ENCODE data around the gene CADM4. TPM values are rescaled to one million over a fixed set of nuclear protein-coding genes. Genes with fewer than 3 reads are reported as not detected.

Gene CADM4
- polyA plus RNA-seq, 4 donors = 1.1 to 6.8 (median 4.9) TPM; not detected in 1

GRCh38 chr19:43668406-43669109 is 28.9 kb upstream of the CADM4 start:
- peaks cover 0 to 23% (median 0%) of the 10 kb centered on the region in 3 donors for H3K27me3 ChIP-seq (ENCODE audit: control insufficient read depth in 3 of 3, insufficient read depth in 3 of 3, low read length in 3 of 3)
- peak overlapping the region; percentile 77 to 99 (median 97) for H3K27ac ChIP-seq (ENCODE audit: low read depth in 1 of 3, low read length in 2 of 3)
- FAIRE-seq (peak; percentile 23), DNase-seq (peak; percentile 99 to 100)
- WGBS, 3 donors = 0 to 1% (median 0%) methylated on average over 44 of the region's 44 CpGs
- H3K4me1 ChIP-seq (ENCODE audit: control insufficient read depth in 3 of 3, insufficient read depth in 2 of 3, low read depth in 1 of 3, low read length in 2 of 3) = peaks cover 0 to 24% (median 3%) of the 10 kb centered on the region in 3 donors
- H3K9me3 ChIP-seq (ENCODE audit: control insufficient read depth in 2 of 2, insufficient read depth in 1 of 2, low read depth in 1 of 2, low read length in 1 of 2) = no peaks in the 10 kb centered on the region
- H3K36me3 ChIP-seq (ENCODE audit: control insufficient read depth in 3 of 3, insufficient read depth in 2 of 3, low read depth in 1 of 3, low read length in 3 of 3) = peaks cover 0 to 3% (median 0%) of the 10 kb centered on the region in 3 donors
- H3K4me3 ChIP-seq (ENCODE audit: low read depth in 1 of 3, low read length in 3 of 3) = peak overlapping the region; percentile 38 to 72 (median 63)

- Histone ChIP-seq H3K4me1 (ENCODE audit: control insufficient read depth in 3 of 3, insufficient read depth in 2 of 3, low read depth in 1 of 3, low read length in 2 of 3) (peaks cover 0 to 24% (median 3%) of the 10 kb centered on the region in 3 donors), H3K36me3 (ENCODE audit: control insufficient read depth in 3 of 3, insufficient read depth in 2 of 3, low read depth in 1 of 3, low read length in 3 of 3) (peaks cover 0 to 3% (median 0%) of the 10 kb centered on the region in 3 donors), H3K9me3 (ENCODE audit: control insufficient read depth in 2 of 2, insufficient read depth in 1 of 2, low read depth in 1 of 2, low read length in 1 of 2) (no peaks in the 10 kb centered on the region), H3K4me3 (ENCODE audit: low read depth in 1 of 3, low read length in 3 of 3) (peak overlapping the region in 2 of 3 donors; percentile 22 to 42), H3K27me3 (ENCODE audit: control insufficient read depth in 3 of 3, insufficient read depth in 3 of 3, low read length in 3 of 3) (peaks cover 0 to 23% (median 0%) of the 10 kb centered on the region in 3 donors), H3K27ac (ENCODE audit: low read depth in 1 of 3, low read length in 2 of 3) (peak overlapping the region; percentile 8 to 65 (median 9))
- FAIRE-seq = no peak
- peak in 1 of 2 donors; percentile 77 for DNase-seq
- 3 to 10% (median 8%) methylated on average over 29 of the region's 29 CpGs for WGBS, 3 donors
Observed at GRCh38 chr19:43667876-43668405, 28.3 kb upstream of the CADM4 start.

GRCh38 chr19:43667126-43667875 is 27.7 kb upstream of the CADM4 start:
- Histone ChIP-seq H3K4me3 (ENCODE audit: low read depth in 1 of 3, low read length in 3 of 3) (peak overlapping the region in 1 of 3 donors; percentile 42), H3K9me3 (ENCODE audit: control insufficient read depth in 2 of 2, insufficient read depth in 1 of 2, low read depth in 1 of 2, low read length in 1 of 2) (no peaks in the 10 kb centered on the region), H3K27ac (ENCODE audit: low read depth in 1 of 3, low read length in 2 of 3) (peak overlapping the region; percentile 8 to 65 (median 9)), H3K4me1 (ENCODE audit: control insufficient read depth in 3 of 3, insufficient read depth in 2 of 3, low read depth in 1 of 3, low read length in 2 of 3) (peaks cover 0 to 24% (median 3%) of the 10 kb centered on the region in 3 donors), H3K36me3 (ENCODE audit: control insufficient read depth in 3 of 3, insufficient read depth in 2 of 3, low read depth in 1 of 3, low read length in 3 of 3) (peaks cover 0 to 3% (median 0%) of the 10 kb centered on the region in 3 donors), H3K27me3 (ENCODE audit: control insufficient read depth in 3 of 3, insufficient read depth in 3 of 3, low read length in 3 of 3) (peaks cover 0 to 23% (median 0%) of the 10 kb centered on the region in 3 donors)
- no peak for FAIRE-seq
- 60 to 68% (median 63%) methylated on average over 25 to 26 of the region's 26 CpGs for WGBS, 3 donors
- no peak for DNase-seq

- no peak for FAIRE-seq
- Histone ChIP-seq H3K27me3 (ENCODE audit: control insufficient read depth in 3 of 3, insufficient read depth in 3 of 3, low read length in 3 of 3) (peaks cover 0 to 2% (median 0%) of the 10 kb centered on the region in 3 donors), H3K36me3 (ENCODE audit: control insufficient read depth in 3 of 3, insufficient read depth in 2 of 3, low read depth in 1 of 3, low read length in 3 of 3) (peaks cover 0 to 3% (median 0%) of the 10 kb centered on the region in 3 donors), H3K27ac (ENCODE audit: low read depth in 1 of 3, low read length in 2 of 3) (no peak overlapping the region), H3K4me3 (ENCODE audit: low read depth in 1 of 3, low read length in 3 of 3) (no peak overlapping the region), H3K9me3 (ENCODE audit: control insufficient read depth in 2 of 2, insufficient read depth in 1 of 2, low read depth in 1 of 2, low read length in 1 of 2) (no peaks in the 10 kb centered on the region), H3K4me1 (ENCODE audit: control insufficient read depth in 3 of 3, insufficient read depth in 2 of 3, low read depth in 1 of 3, low read length in 2 of 3) (peaks cover 0 to 10% (median 3%) of the 10 kb centered on the region in 3 donors)
- WGBS, 3 donors = 56 to 83% (median 63%) methylated on average over 7 of the region's 7 CpGs
- DNase-seq = no peak
Observed at GRCh38 chr19:43664018-43664417, 24.4 kb upstream of the CADM4 start.

GRCh38 chr19:43662487-43662886 is 22.8 kb upstream of the CADM4 start:
- 92 to 95% (median 92%) methylated on average over 6 of the region's 6 CpGs for whole genome bisulfite sequencing, 3 donors

GRCh38 chr19:43660971-43661360 is 21.3 kb upstream of the CADM4 start:
- Histone ChIP-seq H3K4me1 (ENCODE audit: control insufficient read depth in 3 of 3, insufficient read depth in 2 of 3, low read depth in 1 of 3, low read length in 2 of 3) (no peaks in the 10 kb centered on the region), H3K36me3 (ENCODE audit: control insufficient read depth in 3 of 3, insufficient read depth in 2 of 3, low read depth in 1 of 3, low read length in 3 of 3) (peaks cover 0 to 3% (median 0%) of the 10 kb centered on the region in 3 donors), H3K27me3 (ENCODE audit: control insufficient read depth in 3 of 3, insufficient read depth in 3 of 3, low read length in 3 of 3) (no peaks in the 10 kb centered on the region), H3K27ac (ENCODE audit: low read depth in 1 of 3, low read length in 2 of 3) (no peak overlapping the region), H3K9me3 (ENCODE audit: control insufficient read depth in 2 of 2, insufficient read depth in 1 of 2, low read depth in 1 of 2, low read length in 1 of 2) (peaks cover 0 to 9% of the 10 kb centered on the region in 2 donors), H3K4me3 (ENCODE audit: low read depth in 1 of 3, low read length in 3 of 3) (no peak overlapping the region)
- DNase-seq (no peak), FAIRE-seq (no peak)
- 87 to 95% (median 95%) methylated on average over 6 of the region's 6 CpGs for WGBS, 3 donors

More at GRCh38 chr19:43662487-43662886, 22.8 kb upstream of the CADM4 start:
- Histone ChIP-seq H3K36me3 (ENCODE audit: control insufficient read depth in 3 of 3, insufficient read depth in 2 of 3, low read depth in 1 of 3, low read length in 3 of 3) (peaks cover 0 to 3% (median 0%) of the 10 kb centered on the region in 3 donors), H3K27ac (ENCODE audit: low read depth in 1 of 3, low read length in 2 of 3) (no peak overlapping the region), H3K9me3 (ENCODE audit: control insufficient read depth in 2 of 2, insufficient read depth in 1 of 2, low read depth in 1 of 2, low read length in 1 of 2) (peaks cover 0 to 9% of the 10 kb centered on the region in 2 donors), H3K27me3 (ENCODE audit: control insufficient read depth in 3 of 3, insufficient read depth in 3 of 3, low read length in 3 of 3) (no peaks in the 10 kb centered on the region), H3K4me3 (ENCODE audit: low read depth in 1 of 3, low read length in 3 of 3) (no peak overlapping the region), H3K4me1 (ENCODE audit: control insufficient read depth in 3 of 3, insufficient read depth in 2 of 3, low read depth in 1 of 3, low read length in 2 of 3) (peaks cover 0 to 2% (median 1%) of the 10 kb centered on the region in 3 donors)
- FAIRE-seq (no peak), DNase-seq (no peak)

- Histone ChIP-seq H3K27me3 (ENCODE audit: control insufficient read depth in 3 of 3, insufficient read depth in 3 of 3, low read length in 3 of 3) (no peaks in the 10 kb centered on the region), H3K4me1 (ENCODE audit: control insufficient read depth in 3 of 3, insufficient read depth in 2 of 3, low read depth in 1 of 3, low read length in 2 of 3) (no peaks in the 10 kb centered on the region), H3K4me3 (ENCODE audit: low read depth in 1 of 3, low read length in 3 of 3) (no peak overlapping the region), H3K36me3 (ENCODE audit: control insufficient read depth in 3 of 3, insufficient read depth in 2 of 3, low read depth in 1 of 3, low read length in 3 of 3) (peaks cover 0 to 4% (median 0%) of the 10 kb centered on the region in 3 donors), H3K27ac (ENCODE audit: low read depth in 1 of 3, low read length in 2 of 3) (no peak overlapping the region), H3K9me3 (ENCODE audit: control insufficient read depth in 2 of 2, insufficient read depth in 1 of 2, low read depth in 1 of 2, low read length in 1 of 2) (peaks cover 0 to 9% of the 10 kb centered on the region in 2 donors)
- DNase-seq (no peak), FAIRE-seq (no peak)
- 86 to 93% (median 87%) methylated on average over 7 of the region's 7 CpGs for WGBS, 3 donors
Observed at GRCh38 chr19:43660301-43660970, 20.8 kb upstream of the CADM4 start.

- FAIRE-seq (no peak), DNase-seq (peak in 1 of 2 donors; percentile 22)
- Histone ChIP-seq H3K9me3 (ENCODE audit: control insufficient read depth in 2 of 2, insufficient read depth in 1 of 2, low read depth in 1 of 2, low read length in 1 of 2) (peaks cover 0 to 9% of the 10 kb centered on the region in 2 donors), H3K27me3 (ENCODE audit: control insufficient read depth in 3 of 3, insufficient read depth in 3 of 3, low read length in 3 of 3) (no peaks in the 10 kb centered on the region), H3K36me3 (ENCODE audit: control insufficient read depth in 3 of 3, insufficient read depth in 2 of 3, low read depth in 1 of 3, low read length in 3 of 3) (peaks cover 0 to 5% (median 4%) of the 10 kb centered on the region in 3 donors), H3K4me3 (ENCODE audit: low read depth in 1 of 3, low read length in 3 of 3) (no peak overlapping the region), H3K4me1 (ENCODE audit: control insufficient read depth in 3 of 3, insufficient read depth in 2 of 3, low read depth in 1 of 3, low read length in 2 of 3) (no peaks in the 10 kb centered on the region), H3K27ac (ENCODE audit: low read depth in 1 of 3, low read length in 2 of 3) (no peak overlapping the region)
- WGBS, 3 donors = 61 to 84% (median 79%) methylated on average over 8 of the region's 8 CpGs
Observed at GRCh38 chr19:43658494-43658893, 18.8 kb upstream of the CADM4 start.

Measured in small intestine (tissue), 7 donors.